SK-N-SH treated with all-trans-retinoic acid at 6 μM for 48 hours (cell line): ENCODE data around the gene LHFPL2.

Experiments used
- ATAC-seq: fragments of 200-7000 bp; cut with Tn5 transposase; 3 replicates; pipeline ENCODE4 v1.9.1; 2020; ENCODE audit warnings: mild to moderate bottlenecking, moderate library complexity
- ARNTL ChIP-seq: fragments of 450-650 bp; formaldehyde crosslinking; IDR thresholded peaks from 2 replicates; pipeline ENCODE4 v1.5.0; 2020; ENCODE audit warnings: low read depth, mild to moderate bottlenecking, moderate library complexity, borderline replicate concordance
- BACH2 ChIP-seq: fragments of 250-450 bp; sonication (Bioruptor Pico); IDR thresholded peaks from 2 replicates; pipeline ENCODE4 v1.9.0; 2021; ENCODE audit warnings: mild to moderate bottlenecking, borderline replicate concordance
- CSDC2 ChIP-seq: fragments of 250-450 bp; sonication (Bioruptor Pico); IDR thresholded peaks from 2 replicates; pipeline ENCODE4 v1.5.0; 2020; ENCODE audit warnings: mild to moderate bottlenecking, moderate library complexity
- CSRNP3 ChIP-seq: fragments of 250-450 bp; sonication (Bioruptor Pico); IDR thresholded peaks from 2 replicates; pipeline ENCODE4 v1.5.1; 2021; ENCODE audit warnings: mild to moderate bottlenecking, moderate library complexity
- ESRRG ChIP-seq: fragments of 250-450 bp; sonication (Bioruptor Pico); IDR thresholded peaks from 2 replicates; pipeline ENCODE4 v1.6.1; 2021; ENCODE audit warnings: mild to moderate bottlenecking
- ISL1 ChIP-seq: fragments of 250-450 bp; sonication (Bioruptor Pico); IDR thresholded peaks from 2 replicates; pipeline ENCODE4 v2.1.2; 2022; ENCODE audit warnings: mild to moderate bottlenecking, moderate library complexity
- OSR1 ChIP-seq: fragments of 250-450 bp; sonication (Bioruptor Pico); IDR thresholded peaks from 2 replicates; pipeline ENCODE4 v1.8.0; 2022; ENCODE audit warnings: moderate library complexity, mild to moderate bottlenecking, inconsistent platforms
- PATZ1 ChIP-seq: fragments of 250-450 bp; sonication (Bioruptor Pico); IDR thresholded peaks from 2 replicates; pipeline ENCODE4 v1.8.0; 2020; ENCODE audit warnings: mild to moderate bottlenecking, moderate library complexity, borderline replicate concordance
- RARB ChIP-seq: fragments of 250-450 bp; sonication (Bioruptor Pico); IDR thresholded peaks from 2 replicates; pipeline ENCODE4 v1.8.0; 2021; ENCODE audit warnings: mild to moderate bottlenecking, moderate library complexity
- TCF4 ChIP-seq: fragments of 250-450 bp; sonication (Bioruptor Pico); IDR thresholded peaks from 2 replicates; pipeline ENCODE4 v1.8.0; 2021; ENCODE audit warnings: mild to moderate bottlenecking, moderate library complexity, borderline replicate concordance
- TOX ChIP-seq: fragments of 250-450 bp; sonication (Bioruptor Pico); IDR thresholded peaks from 2 replicates; pipeline ENCODE4 v1.8.0; 2021; ENCODE audit warnings: mild to moderate bottlenecking, moderate library complexity, borderline replicate concordance
- ZC3H10 ChIP-seq: fragments of 250-450 bp; sonication (Bioruptor Pico); IDR thresholded peaks from 2 replicates; pipeline ENCODE4 v1.5.1; 2021; ENCODE audit warnings: mild to moderate bottlenecking, moderate library complexity
- ZFP3 ChIP-seq: fragments of 250-450 bp; sonication (Bioruptor Pico); IDR thresholded peaks from 2 replicates; pipeline ENCODE4 v1.5.0; 2020; ENCODE audit warnings: mild to moderate bottlenecking, moderate library complexity
- ZFP30 ChIP-seq: fragments of 450-650 bp; formaldehyde crosslinking; IDR thresholded peaks from 2 replicates; pipeline ENCODE4 v1.5.0; 2022; ENCODE audit warnings: mild to moderate bottlenecking, moderate library complexity
- ZNF565 ChIP-seq: fragments of 450-650 bp; formaldehyde crosslinking; conservative IDR thresholded peaks from 2 replicates; pipeline ENCODE4 v1.5.0; 2020; ENCODE audit warnings: low read depth, mild to moderate bottlenecking, moderate library complexity
- ZNF70 ChIP-seq: fragments of 450-650 bp; formaldehyde crosslinking; IDR thresholded peaks from 2 replicates; pipeline ENCODE4 v1.5.0; 2020; ENCODE audit warnings: mild to moderate bottlenecking, moderate library complexity
- ZNF8 ChIP-seq: fragments of 450-650 bp; formaldehyde crosslinking; IDR thresholded peaks from 2 replicates; pipeline ENCODE4 v1.5.0; 2020; ENCODE audit warnings: mild to moderate bottlenecking, moderate library complexity
- TF ChIP-seq, protein P1 (sequence below): fragments of 250-450 bp; sonication (Bioruptor Pico); IDR thresholded peaks from 2 replicates; pipeline ENCODE4 v1.5.1; 2020; ENCODE audit warnings: low read depth, mild to moderate bottlenecking, moderate library complexity
- TF ChIP-seq, protein P2 (sequence below): fragments of 250-450 bp; sonication (Bioruptor Pico); IDR thresholded peaks from 2 replicates; pipeline ENCODE4 v1.5.0; 2020; ENCODE audit warnings: mild to moderate bottlenecking, moderate library complexity

LHFPL2 gene

DNA sequence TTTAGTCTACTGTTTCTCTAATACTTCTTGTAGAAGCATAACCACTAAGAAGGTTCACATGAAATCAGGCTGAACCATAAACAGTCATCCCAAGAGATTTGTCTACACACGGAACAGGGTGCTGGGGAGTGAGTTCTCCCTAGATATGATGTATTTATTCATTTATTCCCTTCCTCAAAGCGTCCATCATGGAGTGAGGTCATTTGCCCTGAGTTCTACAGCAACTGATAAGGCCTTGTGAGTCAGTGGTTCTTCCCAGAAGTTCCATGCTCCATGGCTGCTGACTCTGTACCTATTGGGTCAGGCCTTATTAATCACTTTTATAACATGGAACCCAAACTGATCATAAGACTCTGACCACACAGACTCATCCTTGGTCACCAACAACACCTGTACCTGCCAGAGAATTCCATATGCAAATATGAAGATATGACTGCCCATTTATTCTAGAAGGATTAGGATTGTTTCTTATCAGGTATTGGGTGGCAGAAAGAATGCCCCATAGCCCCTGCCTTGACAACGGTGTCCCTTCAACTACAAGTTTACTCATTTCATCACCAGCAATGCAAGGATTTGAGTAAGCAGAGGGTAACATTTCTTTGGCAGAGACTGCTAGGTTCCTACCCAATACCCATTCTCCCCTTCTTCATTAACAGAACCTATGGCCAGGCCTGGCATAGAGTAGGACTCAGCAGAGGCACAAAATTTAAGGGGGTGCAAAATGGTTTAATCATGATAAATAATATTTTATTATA, 118.1 kb downstream of the LHFPL2 start:
- no peak; the same call in 2 of the 3 replicates for ATAC-seq
- TF ChIP-seq CSDC2 (peak; percentile 88; the same call in 1 of the 2 replicates), ISL1 (CRISPR knock-in tag) (peak; percentile 51), ZNF565 (CRISPR knock-in tag) (no peak), RARB (no peak), ZFP3 (CRISPR knock-in tag) (peak; percentile 66)
- TF ChIP-seq, protein P1, sequence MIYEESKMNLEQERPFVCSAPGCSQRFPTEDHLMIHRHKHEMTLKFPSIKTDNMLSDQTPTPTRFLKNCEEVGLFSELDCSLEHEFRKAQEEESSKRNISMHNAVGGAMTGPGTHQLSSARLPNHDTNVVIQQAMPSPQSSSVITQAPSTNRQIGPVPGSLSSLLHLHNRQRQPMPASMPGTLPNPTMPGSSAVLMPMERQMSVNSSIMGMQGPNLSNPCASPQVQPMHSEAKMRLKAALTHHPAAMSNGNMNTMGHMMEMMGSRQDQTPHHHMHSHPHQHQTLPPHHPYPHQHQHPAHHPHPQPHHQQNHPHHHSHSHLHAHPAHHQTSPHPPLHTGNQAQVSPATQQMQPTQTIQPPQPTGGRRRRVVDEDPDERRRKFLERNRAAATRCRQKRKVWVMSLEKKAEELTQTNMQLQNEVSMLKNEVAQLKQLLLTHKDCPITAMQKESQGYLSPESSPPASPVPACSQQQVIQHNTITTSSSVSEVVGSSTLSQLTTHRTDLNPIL (CRISPR knock-in tag) = peak; percentile 21; the same call in 1 of the 2 replicates

- ATAC-seq = no peak
- TF ChIP-seq ZNF70 (CRISPR knock-in tag) = no peak
- no peak for TF ChIP-seq ZC3H10 (CRISPR knock-in tag)
- no peak for TF ChIP-seq CSRNP3
- TF ChIP-seq ARNTL = no peak
- TF ChIP-seq OSR1 (CRISPR knock-in tag) = no peak
- TF ChIP-seq ZNF8 (CRISPR knock-in tag) = no peak
- TF ChIP-seq CSDC2 = no peak
- TF ChIP-seq ESRRG (CRISPR knock-in tag) = no peak
- TF ChIP-seq TCF4 (CRISPR knock-in tag) = no peak
- TF ChIP-seq, protein P1 (CRISPR knock-in tag) = no peak
- no peak for TF ChIP-seq BACH2 (CRISPR knock-in tag)
- TF ChIP-seq TOX = no peak
- TF ChIP-seq, protein P2, sequence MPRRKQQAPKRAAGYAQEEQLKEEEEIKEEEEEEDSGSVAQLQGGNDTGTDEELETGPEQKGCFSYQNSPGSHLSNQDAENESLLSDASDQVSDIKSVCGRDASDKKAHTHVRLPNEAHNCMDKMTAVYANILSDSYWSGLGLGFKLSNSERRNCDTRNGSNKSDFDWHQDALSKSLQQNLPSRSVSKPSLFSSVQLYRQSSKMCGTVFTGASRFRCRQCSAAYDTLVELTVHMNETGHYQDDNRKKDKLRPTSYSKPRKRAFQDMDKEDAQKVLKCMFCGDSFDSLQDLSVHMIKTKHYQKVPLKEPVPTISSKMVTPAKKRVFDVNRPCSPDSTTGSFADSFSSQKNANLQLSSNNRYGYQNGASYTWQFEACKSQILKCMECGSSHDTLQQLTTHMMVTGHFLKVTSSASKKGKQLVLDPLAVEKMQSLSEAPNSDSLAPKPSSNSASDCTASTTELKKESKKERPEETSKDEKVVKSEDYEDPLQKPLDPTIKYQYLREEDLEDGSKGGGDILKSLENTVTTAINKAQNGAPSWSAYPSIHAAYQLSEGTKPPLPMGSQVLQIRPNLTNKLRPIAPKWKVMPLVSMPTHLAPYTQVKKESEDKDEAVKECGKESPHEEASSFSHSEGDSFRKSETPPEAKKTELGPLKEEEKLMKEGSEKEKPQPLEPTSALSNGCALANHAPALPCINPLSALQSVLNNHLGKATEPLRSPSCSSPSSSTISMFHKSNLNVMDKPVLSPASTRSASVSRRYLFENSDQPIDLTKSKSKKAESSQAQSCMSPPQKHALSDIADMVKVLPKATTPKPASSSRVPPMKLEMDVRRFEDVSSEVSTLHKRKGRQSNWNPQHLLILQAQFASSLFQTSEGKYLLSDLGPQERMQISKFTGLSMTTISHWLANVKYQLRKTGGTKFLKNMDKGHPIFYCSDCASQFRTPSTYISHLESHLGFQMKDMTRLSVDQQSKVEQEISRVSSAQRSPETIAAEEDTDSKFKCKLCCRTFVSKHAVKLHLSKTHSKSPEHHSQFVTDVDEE (CRISPR knock-in tag) = no peak
- no peak for TF ChIP-seq PATZ1 (CRISPR knock-in tag)
- no peak for TF ChIP-seq ZFP30 (CRISPR knock-in tag)
These were observed 120.6 kb downstream of the LHFPL2 start for GRCh38 chr5:78527925-78528324.

DNA sequence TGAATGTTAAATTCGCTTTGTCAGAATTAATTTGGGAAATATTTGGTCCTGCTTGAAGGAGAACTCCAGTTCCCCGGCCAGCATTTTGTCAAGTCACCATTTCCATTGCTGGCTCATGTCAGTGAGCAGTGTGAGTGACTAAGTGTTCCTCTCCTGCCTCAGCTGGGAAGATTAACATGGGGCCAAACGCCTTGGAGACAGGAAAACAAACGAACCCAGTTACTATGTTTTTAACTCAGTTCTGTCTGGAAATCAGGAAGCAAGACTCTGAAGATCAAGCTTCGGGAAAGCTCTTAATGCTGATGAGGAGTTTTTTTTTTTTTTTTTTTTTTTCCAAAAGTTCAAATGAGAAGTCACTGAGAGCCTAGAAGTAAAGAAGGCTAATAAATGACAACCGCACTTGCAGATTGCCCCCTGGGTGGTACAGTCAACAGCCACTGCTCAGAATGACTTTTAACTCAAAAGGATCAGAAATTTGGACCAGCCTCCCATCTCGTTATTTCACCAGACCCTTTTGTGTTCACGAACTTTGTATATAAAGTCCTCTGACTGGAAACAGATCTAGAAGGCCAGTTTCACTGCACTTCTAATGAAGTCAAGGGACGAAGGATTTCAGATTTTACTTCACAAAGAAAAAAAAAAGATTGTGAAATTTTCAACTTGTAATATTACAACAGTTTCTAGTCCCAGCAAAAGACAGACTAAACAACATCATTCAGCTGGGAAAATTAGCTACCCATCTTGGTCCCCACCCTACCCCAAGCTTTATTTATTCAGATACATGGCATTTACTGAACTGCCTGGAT, 121.3 kb downstream of the LHFPL2 start:
- ATAC-seq = peak; percentile 70
- TF ChIP-seq ZC3H10 (CRISPR knock-in tag) (peak; percentile 22; the same call in 1 of the 2 replicates), ZFP30 (CRISPR knock-in tag) (no peak)
- TF ChIP-seq, all 23 proteins: peak for 1
